ENCODE measurements around the gene DRD4. TPM values are rescaled to one million over a fixed set of nuclear protein-coding genes. Genes with fewer than 3 reads are reported as not detected.

Gene DRD4
- total and polyA plus RNA-seq, 2 of the 13 experiments (the other 11 are each of a cell fraction or from before 2014, with no cell fraction given): 0.09 to 0.13 TPM

- TF ChIP-seq IRF9 (CRISPR knock-in tag; IDR thresholded peaks at IDR 0.05; ENCODE audit: borderline replicate concordance) (no peak), POGK (CRISPR knock-in tag; conservative IDR thresholded peaks at IDR 0.05) (no peak), ZNF383 (CRISPR knock-in tag; IDR thresholded peaks at IDR 0.05; ENCODE audit: borderline replicate concordance) (no peak), GZF1 (CRISPR knock-in tag; IDR thresholded peaks at IDR 0.05) (no peak)
- no peak for ATAC-seq
- BruUV-seq (replicated peaks): no TSS peak
- 98% methylated on average over 20 of the region's 28 CpGs for WGBS (ENCODE audit: low lambda C conversion rate)
- ChIA-PET CTCF (ENCODE audit: low intra/inter-chr PET ratio, low total read pairs) (no interaction called here), POLR2A (no interaction called here)
- H3K27ac ChIP-seq (ENCODE audit: extremely low read length, insufficient read depth, low read length): no peak overlapping the region
- peaks cover 0 to 4% of the 10 kb centered on the region in 2 experiments; a peak in 2 of 5 replicates for H3K36me3 ChIP-seq (replicated peaks in 1 of 2; ENCODE audit: control insufficient read depth in 1 of 2, insufficient read depth in 2 of 2, low read length in 2 of 2)
- peaks cover 18% of the 10 kb centered on the region; the same call in 1 of the 2 replicates for H4K20me1 ChIP-seq (ENCODE audit: insufficient read depth, low read length)
- in situ Hi-C loops (cut with HindIII; ENCODE audit: extremely low pct_ligation_motif_present, low pct_unique_long_range_greater_than_20kb): loop anchor here (10.0 kb wide), 1 partner anchor 72 kb away; no protein-coding TSS in a partner anchor
- H3K27me3 ChIP-seq (ENCODE audit: control insufficient read depth in 1 of 2, insufficient read depth in 2 of 2, low read length in 2 of 2): no peaks in the 10 kb centered on the region
- no peak for FAIRE-seq
- no peaks in the 10 kb centered on the region for H3K79me2 ChIP-seq (ENCODE audit: insufficient read depth, low read length)
- H3K4me2 ChIP-seq (ENCODE audit: low read depth, low read length): no peak overlapping the region
- no peak overlapping the region for H2AFZ ChIP-seq (ENCODE audit: low read length)
- no peaks in the 10 kb centered on the region for H3K9me3 ChIP-seq (ENCODE audit: low read length)
- H3K4me1 ChIP-seq (ENCODE audit: insufficient read depth, low read length): peaks cover 31% of the 10 kb centered on the region
- H3K4me3 ChIP-seq (replicated peaks in 1 of 3; ENCODE audit: insufficient read depth in 1 of 3, low read depth in 2 of 3, low read length in 3 of 3): no peak overlapping the region
- no peak overlapping the region for H3K9ac ChIP-seq (ENCODE audit: insufficient read depth, low read depth, low read length)
- intact Hi-C loops (cut with micrococcal nuclease; ENCODE audit: unreplicated experiment): no loop called here
- no peak for DNase-seq (ENCODE audit: low spot score)
Observed at GRCh38 chr11:627308-627576, 9.8 kb upstream of the DRD4 start.

GRCh38 chr11:628056-628455, 9.0 kb upstream of the DRD4 start:
- H3K27ac ChIP-seq (ENCODE audit: extremely low read length, insufficient read depth, low read length): no peak overlapping the region
- TF ChIP-seq ZNF44 (CRISPR knock-in tag; IDR thresholded peaks at IDR 0.05): no peak
- no peak for TF ChIP-seq LCORL (IDR thresholded peaks at IDR 0.05)
- no peak for TF ChIP-seq LCORL (CRISPR knock-in tag; IDR thresholded peaks at IDR 0.05)
- no peak for TF ChIP-seq ZNF576 (CRISPR knock-in tag; IDR thresholded peaks at IDR 0.05)
- TF ChIP-seq ATM (IDR thresholded peaks at IDR 0.05; ENCODE audit: borderline replicate concordance): no peak
- no peak for TF ChIP-seq RCOR2 (CRISPR knock-in tag; IDR thresholded peaks at IDR 0.05)
- TF ChIP-seq AGO2 (optimal IDR thresholded peaks at IDR 0.05; ENCODE audit: low read depth, low read length): peak; percentile 48
- DNase-seq (ENCODE audit: low spot score) (no peak), ATAC-seq (no peak), FAIRE-seq (no peak)
- intact Hi-C loops (cut with micrococcal nuclease; ENCODE audit: unreplicated experiment) (no loop called here), in situ Hi-C loops (cut with HindIII; ENCODE audit: extremely low pct_ligation_motif_present, low pct_unique_long_range_greater_than_20kb) (loop anchor here (10.0 kb wide), 1 partner anchor 73 kb away; no protein-coding TSS in a partner anchor)
- no TSS peak for BruUV-seq (replicated peaks)
- H3K4me3 ChIP-seq (replicated peaks in 1 of 3; ENCODE audit: insufficient read depth in 1 of 3, low read depth in 2 of 3, low read length in 3 of 3): no peak overlapping the region
- no peak overlapping the region for H3K9ac ChIP-seq (ENCODE audit: insufficient read depth, low read depth, low read length)
- 96% methylated on average over 31 of the region's 31 CpGs for WGBS (ENCODE audit: low lambda C conversion rate)
- H2AFZ ChIP-seq (ENCODE audit: low read length): no peak overlapping the region
- H3K4me2 ChIP-seq (ENCODE audit: low read depth, low read length): no peak overlapping the region
- H3K27me3 ChIP-seq (ENCODE audit: control insufficient read depth in 1 of 2, insufficient read depth in 2 of 2, low read length in 2 of 2): no peaks in the 10 kb centered on the region
- ChIA-PET CTCF (ENCODE audit: low intra/inter-chr PET ratio, low total read pairs) (no interaction called here), POLR2A (no interaction called here)
- H3K36me3 ChIP-seq (replicated peaks in 1 of 2; ENCODE audit: control insufficient read depth in 1 of 2, insufficient read depth in 2 of 2, low read length in 2 of 2): peaks cover 0 to 4% of the 10 kb centered on the region in 2 experiments; a peak in 3 of 5 replicates
- H4K20me1 ChIP-seq (ENCODE audit: insufficient read depth, low read length): peaks cover 18% of the 10 kb centered on the region; the same call in 1 of the 2 replicates
- H3K79me2 ChIP-seq (ENCODE audit: insufficient read depth, low read length): no peaks in the 10 kb centered on the region
- no peaks in the 10 kb centered on the region for H3K9me3 ChIP-seq (ENCODE audit: low read length)
- peaks cover 31% of the 10 kb centered on the region for H3K4me1 ChIP-seq (ENCODE audit: insufficient read depth, low read length)

Data from HepG2 (cell line).